H1 (cell line): ENCODE results near the gene KPNA3. TPM values are rescaled to one million over a fixed set of nuclear protein-coding genes. Genes with fewer than 3 reads are reported as not detected.
A peak's percentile ranks its signal among the peaks of the same experiment; 100 is the strongest.

Source experiments
- CTCF ChIA-PET: fragments of 300-600 bp; sonication (Branson Sonifier 250); formaldehyde crosslinking; loops from one replicate; lab custom pipeline; 2021; ENCODE audit not compliant: partially characterized antibody; lab: Charles Lee
- POLR2A ChIA-PET: fragments of 300-600 bp; sonication (Branson Sonifier 250); formaldehyde crosslinking; loops from one replicate; lab custom pipeline; 2021; ENCODE audit warnings: inconsistent platforms; ENCODE audit not compliant: partially characterized antibody; lab: Charles Lee
- DNase-seq, 2 experiments: peaks; one replicate each; pipeline versions ENCODE4 v3.0.0 to v3.0.0-alpha.2; 2010 to 2022; ENCODE audit warnings: low spot score in 2 of 2, low read depth in 1 of 2, mixed read lengths in 1 of 2
- FAIRE-seq: peaks from 2 replicates; lab custom pipeline; 2011; peaks lifted over from hg19 to GRCh38; lab: Jason Lieb, UNC
- H2AFZ ChIP-seq: 2 replicates; pipeline ENCODE4 v1.8.1; 2012; ENCODE audit warnings: low read length, inconsistent platforms
- H2AK5ac ChIP-seq: 2 replicates; pipeline ENCODE4 v1.6.1; 2013; ENCODE audit warnings: low read depth, low read length
- H2BK120ac ChIP-seq: replicated peaks from 2 replicates; pipeline ENCODE3; 2013; ENCODE audit warnings: low read depth, low read length, inconsistent platforms
- H2BK12ac ChIP-seq: 2 replicates; pipeline ENCODE4 v1.6.1; 2013; ENCODE audit warnings: low read depth, low read length
- H2BK15ac ChIP-seq: 2 replicates; pipeline ENCODE4 v1.6.1; 2013; ENCODE audit warnings: low read length
- H2BK20ac ChIP-seq: 2 replicates; pipeline ENCODE4 v1.6.1; 2013; ENCODE audit warnings: low read length
- H2BK5ac ChIP-seq: 2 replicates; pipeline ENCODE4 v1.6.1; 2013; ENCODE audit warnings: low read depth, low read length
- H3K14ac ChIP-seq: 2 replicates; pipeline ENCODE4 v1.6.1; 2013; ENCODE audit warnings: inconsistent platforms; ENCODE audit not compliant: insufficient read length
- H3K18ac ChIP-seq: 2 replicates; pipeline ENCODE4 v1.6.1; 2013; ENCODE audit warnings: low read length; ENCODE audit errors: extremely low read depth
- H3K23ac ChIP-seq: 2 replicates; pipeline ENCODE4 v1.6.1; 2013; ENCODE audit warnings: inconsistent platforms; ENCODE audit not compliant: insufficient read length
- H3K23me2 ChIP-seq: 2 replicates; pipeline ENCODE4 v1.6.1; 2013; ENCODE audit warnings: low read depth, low read length
- H3K27ac ChIP-seq: 2 replicates; pipeline ENCODE4 v1.6.1; 2011; ENCODE audit warnings: low read depth, low read length, inconsistent platforms
- H3K27me3 ChIP-seq, 4 experiments: replicated peaks in 1 of 4; 1 replicate in 1 of 4; 2 replicates in 3 of 4; pipeline versions ENCODE4 v1.6.1 to v1.8.1; 2011 to 2013; ENCODE audit warnings: low read length in 3 of 4, mild to moderate bottlenecking in 3 of 4, inconsistent platforms in 2 of 4, mixed read lengths in 2 of 4, moderate library complexity in 1 of 4; ENCODE audit not compliant: control insufficient read depth in 3 of 4, insufficient read depth in 3 of 4; ENCODE audit errors: extremely low read depth in 1 of 4
- H3K36me3 ChIP-seq, 4 experiments: 2 replicates each; pipeline versions ENCODE4 v1.6.1 to v1.8.1; 2011 to 2013; ENCODE audit warnings: mild to moderate bottlenecking in 4 of 4, low read length in 3 of 4, moderate library complexity in 2 of 4, control low read depth in 1 of 4, inconsistent platforms in 1 of 4; ENCODE audit not compliant: insufficient read depth in 4 of 4, control insufficient read depth in 2 of 4
- H3K4ac ChIP-seq: replicated peaks from 2 replicates; pipeline ENCODE3; 2013; ENCODE audit warnings: low read length, low read depth, mixed read lengths, inconsistent platforms; ENCODE audit not compliant: insufficient read length
- H3K4me1 ChIP-seq, 4 experiments: replicated peaks in 1 of 4; 1 replicate in 1 of 4; 2 replicates in 3 of 4; pipeline versions ENCODE4 v1.6.1 to v1.8.1; 2011 to 2013; ENCODE audit warnings: low read length in 3 of 4, inconsistent platforms in 2 of 4, mixed read lengths in 1 of 4; ENCODE audit not compliant: insufficient read depth in 4 of 4, control insufficient read depth in 3 of 4
- H3K4me2 ChIP-seq, 2 experiments: 2 replicates each; pipeline versions ENCODE4 v1.6.1 to v1.8.1; 2011 to 2013; ENCODE audit warnings: low read depth in 2 of 2, low read length in 2 of 2, control low read depth in 1 of 2, inconsistent platforms in 1 of 2, mild to moderate bottlenecking in 1 of 2; ENCODE audit not compliant: insufficient read depth in 1 of 2
- H3K4me3 ChIP-seq, 4 experiments: fragments of 200-600, 300-600 bp in 1 of 4; sonication (generic), shearing (Covaris generic), sonication (Bioruptor Twin) in 1 of 4; 2 replicates each; pipeline versions ENCODE4 v1.5.1 to v1.8.1; 2011 to 2016; ENCODE audit warnings: low read length in 4 of 4, low read depth in 3 of 4, control low read depth in 2 of 4, inconsistent platforms in 2 of 4, mild to moderate bottlenecking in 2 of 4, mixed read lengths in 1 of 4, moderate library complexity in 1 of 4; ENCODE audit not compliant: insufficient read depth in 2 of 4; ENCODE audit errors: extremely low read depth in 1 of 4
- H3K56ac ChIP-seq: replicated peaks from 2 replicates; pipeline ENCODE3; 2013; ENCODE audit warnings: low read depth, mild to moderate bottlenecking, mixed read lengths, low read length, inconsistent platforms; ENCODE audit not compliant: insufficient read length
- H3K79me1 ChIP-seq: 2 replicates; pipeline ENCODE4 v1.6.1; 2013; ENCODE audit warnings: low read depth, low read length, control low read depth
- H3K79me2 ChIP-seq, 2 experiments: 2 replicates each; pipeline versions ENCODE4 v1.6.1 to v1.8.1; 2012 to 2013; ENCODE audit warnings: low read length in 2 of 2, mild to moderate bottlenecking in 2 of 2, inconsistent platforms in 1 of 2; ENCODE audit not compliant: insufficient read depth in 2 of 2, control insufficient read depth in 1 of 2
- H3K9ac ChIP-seq, 4 experiments: replicated peaks in 1 of 4; 1 replicate in 1 of 4; 2 replicates in 3 of 4; pipeline versions ENCODE4 v1.6.1 to v1.8.1; 2011 to 2013; ENCODE audit warnings: low read depth in 3 of 4, low read length in 3 of 4, control low read depth in 2 of 4, mild to moderate bottlenecking in 2 of 4, moderate library complexity in 2 of 4, inconsistent platforms in 1 of 4; ENCODE audit errors: extremely low read depth in 1 of 4
- H3K9me3 ChIP-seq, 2 experiments: 2 replicates each; pipeline versions ENCODE4 v1.6.1 to v1.8.1; 2012 to 2013; ENCODE audit warnings: mild to moderate bottlenecking in 2 of 2, moderate library complexity in 2 of 2, control low read depth in 1 of 2, inconsistent platforms in 1 of 2, low read depth in 1 of 2, low read length in 1 of 2, mixed read lengths in 1 of 2; ENCODE audit not compliant: insufficient read depth in 2 of 2
- H4K20me1 ChIP-seq, 2 experiments: replicated peaks in 1 of 2; 2 replicates each; pipeline versions ENCODE3 to v1.8.1; 2011 to 2013; ENCODE audit warnings: inconsistent platforms in 2 of 2, low read length in 2 of 2, mild to moderate bottlenecking in 1 of 2; ENCODE audit not compliant: insufficient read depth in 2 of 2, control insufficient read depth in 1 of 2
- H4K5ac ChIP-seq: 2 replicates; pipeline ENCODE4 v1.6.1; 2013; ENCODE audit warnings: low read length, low read depth, mixed read lengths, inconsistent platforms; ENCODE audit not compliant: insufficient read length
- H4K8ac ChIP-seq: 2 replicates; pipeline ENCODE4 v1.8.0; 2013; ENCODE audit warnings: mild to moderate bottlenecking, moderate library complexity, low read length, inconsistent platforms; ENCODE audit not compliant: insufficient read depth; ENCODE audit errors: extremely low read depth
- H4K91ac ChIP-seq: replicated peaks from 2 replicates; pipeline ENCODE3; 2013; ENCODE audit warnings: low read length, mixed read lengths, inconsistent platforms; ENCODE audit not compliant: insufficient read length
- BCL11A ChIP-seq, 2 experiments: IDR thresholded peaks; one replicate each; pipeline ENCODE4 v1.6.1; 2011; ENCODE audit warnings: low read depth in 2 of 2, low read length in 2 of 2, mild to moderate bottlenecking in 2 of 2
- CBX8 ChIP-seq: fragments of 300-800, 300-1000 bp; sonication (generic); IDR thresholded peaks from 2 replicates; pipeline ENCODE4 v1.7.1; 2016; ENCODE audit warnings: low read depth, low read length, borderline replicate concordance
- EP300 ChIP-seq, 2 experiments: IDR thresholded peaks; 1 replicate in 1 of 2; 2 replicates in 1 of 2; pipeline ENCODE4 v1.6.1; 2011 to 2012; ENCODE audit warnings: low read depth in 2 of 2, low read length in 2 of 2, mild to moderate bottlenecking in 2 of 2, borderline replicate concordance in 1 of 2, inconsistent platforms in 1 of 2, moderate library complexity in 1 of 2
- EZH2 ChIP-seq: fragments of 200-600 bp; sonication (generic); IDR thresholded peaks from 2 replicates; pipeline ENCODE4 v1.7.1; 2012; ENCODE audit warnings: low read depth, mild to moderate bottlenecking, moderate library complexity, low read length, inconsistent platforms; ENCODE audit not compliant: severe bottlenecking
- GTF2F1 ChIP-seq: IDR thresholded peaks from 2 replicates; pipeline ENCODE4 v1.6.1; 2012; ENCODE audit warnings: low read depth, low read length, improper control_type of control experiment, borderline replicate concordance
- NANOG ChIP-seq: IDR thresholded peaks from 2 replicates; pipeline ENCODE4 v1.6.1; 2011; ENCODE audit warnings: low read length, low read depth, mild to moderate bottlenecking, inconsistent platforms; ENCODE audit not compliant: insufficient read depth, poor library complexity, severe bottlenecking
- NRF1 ChIP-seq: IDR thresholded peaks from 2 replicates; pipeline ENCODE4 v1.6.1; 2011; ENCODE audit warnings: mild to moderate bottlenecking, low read depth, low read length, improper control_type of control experiment
- POLR2A ChIP-seq, 2 experiments: IDR thresholded peaks; 1 replicate in 1 of 2; 2 replicates in 1 of 2; pipeline ENCODE4 v1.6.1; 2011; ENCODE audit warnings: low read depth in 2 of 2, low read length in 2 of 2, mild to moderate bottlenecking in 2 of 2; ENCODE audit errors: control extremely low read depth in 1 of 2
- SIX5 ChIP-seq: IDR thresholded peaks from 2 replicates; pipeline ENCODE4 v1.6.1; 2011; ENCODE audit warnings: mild to moderate bottlenecking, low read depth, low read length
- TCF12 ChIP-seq: IDR thresholded peaks from 2 replicates; pipeline ENCODE4 v1.6.1; 2011; ENCODE audit warnings: low read depth, mild to moderate bottlenecking, low read length
- TEAD4 ChIP-seq: IDR thresholded peaks from 2 replicates; pipeline ENCODE4 v1.6.1; 2012; ENCODE audit warnings: low read depth, low read length, inconsistent platforms, mixed read lengths
- WGBS, 2 experiments: shearing (Covaris generic) in 1 of 2; methylation state at CpG; one replicate each; pipeline versions ENCODE4 v1.1.6 to v1.1.7; 2013 to 2015; ENCODE audit warnings: low lambda C conversion rate in 2 of 2, mixed read lengths in 2 of 2, inconsistent platforms in 1 of 2, low coverage in 1 of 2, missing lambda C conversion rate in 1 of 2; ENCODE audit not compliant: insufficient replicate concordance in 2 of 2, insufficient coverage in 1 of 2, insufficient read length in 1 of 2; ENCODE audit errors: extremely low coverage in 1 of 2, missing lambda C conversion rate in 1 of 2; 5-methylcytosine and 5-hydroxymethylcytosine counted together
- polyA plus RNA-seq, 7 experiments: library from polyadenylated mRNA; depleted of rRNA in 3 of 7; stranded (reverse) in 5 of 7; unstranded in 2 of 7; fragments of >200 nt in 5 of 7; fragments of 200-250 nt in 2 of 7; gene quantifications; 1 replicate in 5 of 7; 2 replicates in 1 of 7; 4 replicates in 1 of 7; pipeline versions ENCODE4 v1.2.1 to v1.2.3, GENCODE V29; 2011 to 2013; ENCODE audit warnings: missing spikeins in 2 of 7, mixed read lengths in 2 of 7
- total RNA-seq: library from RNA; stranded (reverse); fragmentation: NEBNext Ultra II Directional; extraction: Animal tissue kit (Norgen Biotek cat#: 25700); gene quantifications from 2 replicates; pipeline ENCODE4 v1.2.1, GENCODE V29; 2021

The KPNA3 gene
- total and polyA plus RNA-seq, 2 of the 8 experiments (the other 6 are each of a cell fraction or from before 2014, with no cell fraction given) = 21.4 to 63.2 TPM

GRCh38 chr13:49690133-49690994, 102.1 kb downstream of the KPNA3 start:
- no peak overlapping the region for H3K18ac ChIP-seq
- peak overlapping the region; percentile 57 to 84 (median 79) for H3K4me3 ChIP-seq
- H3K4me2 ChIP-seq = peak overlapping the region; percentile 80 to 87
- H3K4me1 ChIP-seq = peaks cover 0 to 7% (median 2%) of the 10 kb centered on the region in 4 experiments; a peak in 2 of 7 replicates
- H2BK15ac ChIP-seq = no peak overlapping the region
- CTCF ChIA-PET = interaction anchor here (0.6 to 2.4 kb wide), 7 partner anchors 8 to 225 kb away, joined by 3 to 8 read pairs (median 4); no protein-coding TSS in a partner anchor
- peaks cover 4 to 50% of the 10 kb centered on the region in 2 experiments for H3K79me2 ChIP-seq
- WGBS, 2 experiments = 22% methylated on average over 17 of the region's 17 CpGs; no CpG with 5 or more reads in 1 of the 2 experiments
- no peak overlapping the region for H2BK5ac ChIP-seq
- FAIRE-seq = no peak
- no peak overlapping the region for H2BK120ac ChIP-seq
- peaks cover 0 to 10% of the 10 kb centered on the region in 2 experiments for H4K20me1 ChIP-seq
- no peak overlapping the region for H3K14ac ChIP-seq
- H3K79me1 ChIP-seq = peaks cover 5% of the 10 kb centered on the region
- H2BK12ac ChIP-seq = no peak overlapping the region
- peaks cover 4% of the 10 kb centered on the region for H3K23me2 ChIP-seq
- no peak overlapping the region for H3K4ac ChIP-seq
- no peak for DNase-seq
- no peaks in the 10 kb centered on the region for H3K27me3 ChIP-seq
- H3K23ac ChIP-seq = no peak overlapping the region
- peaks cover 0 to 18% (median 9%) of the 10 kb centered on the region in 4 experiments; a peak in 6 of 8 replicates for H3K36me3 ChIP-seq
- H2AFZ ChIP-seq = 0 out of 2 replicates have a peak overlapping the region, but pooled peaks have one; percentile 72
- H3K9me3 ChIP-seq = no peaks in the 10 kb centered on the region
- POLR2A ChIA-PET = interaction anchor here (0.5 to 2.5 kb wide), 28 partner anchors 8 to 1122 kb away, joined by 3 to 30 read pairs (median 5); partner anchors contain the start of genes ARL11 and KPNA3
- peak overlapping the region; percentile 89 for H4K5ac ChIP-seq
- H3K56ac ChIP-seq = peak overlapping the region; percentile 20
- H2AK5ac ChIP-seq = no peak overlapping the region
- H2BK20ac ChIP-seq = no peak overlapping the region
- H4K91ac ChIP-seq = no peak overlapping the region
- H3K9ac ChIP-seq = peak overlapping the region in 3 of 4 experiments; percentile 71 to 87 (median 84); a peak in 6 of 7 replicates
- H3K27ac ChIP-seq = no peak overlapping the region
- H4K8ac ChIP-seq = no peak overlapping the region
- TF ChIP-seq EP300 (IDR thresholded peaks at IDR 0.05; ENCODE audit: borderline replicate concordance in 1 of 2, low read depth in 2 of 2, low read length in 2 of 2) (no peak), EZH2 (no peak), NANOG (no peak), GTF2F1 (no peak), BCL11A (IDR thresholded peaks at IDR 0.05; ENCODE audit: low read depth in 2 of 2, low read length in 2 of 2) (no peak), CBX8 (no peak), SIX5 (no peak), TEAD4 (no peak), NRF1 (no peak), TCF12 (no peak), POLR2A (IDR thresholded peaks at IDR 0.05; ENCODE audit: control extremely low read depth in 1 of 2, low read depth in 2 of 2, low read length in 2 of 2) (no peak)
